GM19324 (cell line): Measurements from ENCODE around the gene MT2A.
A peak's percentile ranks its signal among the peaks of the same experiment; 100 is the strongest.
"Not testable (repeated sequence)": the region's sequence is repeated elsewhere in the genome, so short reads cannot be mapped to it uniquely, and the experiment has no call there.

ENCODE experiments used
- ATAC-seq: cut with Tn5 transposase; IDR thresholded peaks from one replicate; pipeline ENCODE4 v1.9.1; 2021; ENCODE audit warnings: mild to moderate bottlenecking, moderate library complexity; ENCODE audit not compliant: unreplicated experiment, low FRiP score

The MT2A gene

GRCh38 chr16:56608043-56608875, at the start of gene MT2A:
TSS of gene MT2A (plus strand) at chr16:56608584. CDS start at chr16:56608656, 72 bp downstream.
- peak; percentile 83 for ATAC-seq

- ATAC-seq: no peak
These were observed 49.3 kb upstream of the MT2A start for GRCh38 chr16:56559109-56559508.

GRCh38 chr16:56560447-56560846, 47.9 kb upstream of the MT2A start:
- ATAC-seq: no peak

GRCh38 chr16:56561126-56561525, 47.3 kb upstream of the MT2A start:
- ATAC-seq: no peak

- ATAC-seq: no peak
These were observed 43.4 kb upstream of the MT2A start, which contains the start of gene MT4 for GRCh38 chr16:56564793-56565477. TSS of gene MT4 (plus strand) at chr16:56565073. CDS start at chr16:56565129, 56 bp downstream.

GRCh38 chr16:56569971-56570370, 38.4 kb upstream of the MT2A start:
- no peak for ATAC-seq

- no peak for ATAC-seq
These were observed 36.9 kb upstream of the MT2A start for GRCh38 chr16:56571525-56571924.

GRCh38 chr16:56574625-56575024, 33.8 kb upstream of the MT2A start:
- ATAC-seq: no peak

- peak; percentile 67 for ATAC-seq
These were observed 31.6 kb upstream of the MT2A start for GRCh38 chr16:56576585-56577299.

- no peak for ATAC-seq
These were observed 31.1 kb upstream of the MT2A start for GRCh38 chr16:56577300-56577625.

- ATAC-seq: no peak
These were observed 27.9 kb upstream of the MT2A start for GRCh38 chr16:56580391-56581048.

GRCh38 chr16:56582911-56583310, 25.5 kb upstream of the MT2A start:
- not testable (repeated sequence) for ATAC-seq

- ATAC-seq: no peak
These were observed 24.8 kb upstream of the MT2A start for GRCh38 chr16:56583351-56584168.

GRCh38 chr16:56584276-56584675, 24.1 kb upstream of the MT2A start:
- ATAC-seq: no peak

- ATAC-seq: no peak
These were observed 19.6 kb upstream of the MT2A start for GRCh38 chr16:56588781-56589140.

GRCh38 chr16:56589141-56590039, 19.0 kb upstream of the MT2A start, which contains the start of gene MT3:
TSS of gene MT3 (plus strand) at chr16:56589528. CDS start at chr16:56589591, 63 bp downstream.
- ATAC-seq: no peak

GRCh38 chr16:56591377-56592060, 16.9 kb upstream of the MT2A start:
- no peak for ATAC-seq

GRCh38 chr16:56593573-56594291, 14.7 kb upstream of the MT2A start:
- ATAC-seq: no peak
